ENCODE data around the gene TIMMDC1. TPM values are rescaled to one million over a fixed set of nuclear protein-coding genes. Genes with fewer than 3 reads are reported as not detected.

Gene TIMMDC1
- polyA plus RNA-seq, 1 experiment = 52.0 TPM

- Histone ChIP-seq H3K36me3 (ENCODE audit: control insufficient read depth, insufficient read depth, low read length) (peaks cover 5% of the 10 kb centered on the region; the same call in 1 of the 2 replicates), H3K27me3 (ENCODE audit: control insufficient read depth, insufficient read depth, low read length) (no peaks in the 10 kb centered on the region), H3K4me3 (ENCODE audit: low read depth, low read length) (no peak overlapping the region)
- no peak for TF ChIP-seq CTCF (IDR thresholded peaks at IDR 0.05; ENCODE audit: insufficient read depth, low read depth, low read length)
- no peak for DNase-seq (ENCODE audit: low read depth)
- CTCF ChIA-PET = interaction anchor here (1.5 kb wide), 1 partner anchor 164 kb away, joined by 6 read pairs; no protein-coding TSS in a partner anchor
- POLR2A ChIA-PET = no interaction called here
Measured at GRCh38 chr3:119517112-119517511, 18.8 kb downstream of the TIMMDC1 start.

DNA sequence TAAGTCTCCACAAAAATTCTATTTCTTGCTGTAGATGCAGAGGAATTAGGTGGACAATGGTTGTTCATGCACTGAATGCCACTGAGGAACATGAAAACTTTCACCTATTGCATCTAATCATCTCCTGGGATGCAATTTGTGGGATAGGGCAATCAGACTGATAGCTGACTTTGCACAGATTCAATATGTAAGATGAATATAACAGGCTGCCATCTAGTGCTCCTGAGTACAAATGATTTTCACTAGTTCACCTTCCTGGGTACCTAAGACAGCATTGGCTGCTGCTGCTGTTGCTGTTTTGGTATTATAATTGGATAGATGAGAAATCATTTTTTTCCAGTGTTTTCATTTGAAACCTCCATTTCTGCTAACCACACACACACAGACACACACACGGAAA is 19.7 kb downstream of the TIMMDC1 start:
- H3K27me3 ChIP-seq (ENCODE audit: control insufficient read depth, insufficient read depth, low read length) = no peaks in the 10 kb centered on the region
- CTCF ChIA-PET = interaction anchor here (0.6 kb wide), 1 partner anchor 132 kb away, joined by 3 read pairs; no protein-coding TSS in a partner anchor
- no peak overlapping the region for H3K4me3 ChIP-seq (ENCODE audit: low read depth, low read length)
- peaks cover 5% of the 10 kb centered on the region; the same call in 1 of the 2 replicates for H3K36me3 ChIP-seq (ENCODE audit: control insufficient read depth, insufficient read depth, low read length)
- DNase-seq (ENCODE audit: low read depth) = no peak
- no peak for TF ChIP-seq CTCF (IDR thresholded peaks at IDR 0.05; ENCODE audit: insufficient read depth, low read depth, low read length)
- POLR2A ChIA-PET = no interaction called here

DNA sequence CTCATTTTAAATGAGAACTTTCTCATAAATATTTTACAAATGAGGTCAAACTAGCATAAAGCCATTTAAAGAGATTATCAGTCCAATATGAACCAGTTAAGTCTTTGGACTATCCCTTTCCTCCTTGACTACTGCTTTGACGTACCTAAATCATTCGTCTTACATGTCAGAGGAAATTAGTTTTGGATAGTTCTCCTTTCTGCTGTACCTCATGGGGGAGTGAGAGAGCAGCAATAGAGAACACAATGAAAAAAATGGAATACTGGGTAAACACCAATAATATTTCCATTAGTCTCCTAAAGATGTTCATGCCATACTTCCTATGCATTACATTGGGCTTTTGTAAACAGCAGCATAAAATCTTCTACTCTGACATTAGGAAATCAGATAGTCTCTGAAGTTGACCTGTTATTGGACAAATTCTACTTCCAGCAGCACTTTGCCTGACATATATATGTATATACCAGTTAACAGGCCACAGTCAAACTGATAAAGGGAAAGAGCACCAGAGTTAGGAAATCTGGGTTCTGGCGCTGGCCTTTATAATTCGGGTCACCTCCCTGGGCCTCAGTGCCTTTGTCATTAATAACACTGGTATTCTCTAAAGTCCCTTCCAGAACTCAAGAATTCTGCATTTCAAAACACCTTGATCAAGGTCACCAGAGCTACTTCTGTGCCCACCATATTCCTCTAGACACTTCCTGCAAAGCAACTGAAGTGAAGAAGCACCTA is 26.8 kb downstream of the TIMMDC1 start:
- Histone ChIP-seq H3K4me3 (ENCODE audit: low read depth, low read length) (no peak overlapping the region), H3K36me3 (ENCODE audit: control insufficient read depth, insufficient read depth, low read length) (peaks cover 3% of the 10 kb centered on the region), H3K27me3 (ENCODE audit: control insufficient read depth, insufficient read depth, low read length) (no peaks in the 10 kb centered on the region)
- ChIA-PET CTCF (interaction anchor here (1.4 to 4.4 kb wide), 4 partner anchors 35 to 165 kb away, joined by 3 to 18 read pairs (median 4); partner anchors contain the start of genes CD80 and COX17), POLR2A (no interaction called here)
- DNase-seq (ENCODE audit: low read depth) = no peak
- peak; percentile 44 for TF ChIP-seq CTCF (IDR thresholded peaks at IDR 0.05; ENCODE audit: insufficient read depth, low read depth, low read length)

GRCh38 chr3:119527714-119528113 is 29.4 kb downstream of the TIMMDC1 start:
- no peak for TF ChIP-seq CTCF (IDR thresholded peaks at IDR 0.05; ENCODE audit: insufficient read depth, low read depth, low read length)
- Histone ChIP-seq H3K36me3 (ENCODE audit: control insufficient read depth, insufficient read depth, low read length) (no peaks in the 10 kb centered on the region; the same call in 1 of the 2 replicates), H3K27me3 (ENCODE audit: control insufficient read depth, insufficient read depth, low read length) (no peaks in the 10 kb centered on the region), H3K4me3 (ENCODE audit: low read depth, low read length) (no peak overlapping the region)
- ChIA-PET POLR2A (no interaction called here), CTCF (interaction anchor here (4.4 kb wide), 1 partner anchor 153 kb away, joined by 18 read pairs; no protein-coding TSS in a partner anchor)
- no peak for DNase-seq (ENCODE audit: low read depth)

- no peak overlapping the region for H3K4me3 ChIP-seq (ENCODE audit: low read depth, low read length)
- no peaks in the 10 kb centered on the region for H3K36me3 ChIP-seq (ENCODE audit: control insufficient read depth, insufficient read depth, low read length)
- ChIA-PET POLR2A (no interaction called here), CTCF (interaction anchor here (0.7 to 2.0 kb wide), 3 partner anchors 97 to 150 kb away, joined by 3 to 9 read pairs (median 3); no protein-coding TSS in a partner anchor)
- H3K27me3 ChIP-seq (ENCODE audit: control insufficient read depth, insufficient read depth, low read length) = no peaks in the 10 kb centered on the region
- DNase-seq (ENCODE audit: low read depth) = peak; percentile 83
- TF ChIP-seq CTCF (IDR thresholded peaks at IDR 0.05; ENCODE audit: insufficient read depth, low read depth, low read length) = no peak
Measured at GRCh38 chr3:119529883-119530282, 31.5 kb downstream of the TIMMDC1 start.
